Brain microvascular endothelial cell (primary cell): ENCODE results near the gene PITPNC1.

Experiments used
- DNase-seq: peaks from one replicate; pipeline ENCODE4 v3.0.0-alpha.2; 2020
- H3K27ac ChIP-seq: fragments of 250-450 bp; sonication (Bioruptor Pico); 2 replicates; pipeline ENCODE4 v1.5.1; 2020; ENCODE audit warnings: mild to moderate bottlenecking, moderate library complexity
- H3K27me3 ChIP-seq: fragments of 250-450 bp; sonication (Bioruptor Pico); replicated peaks from 2 replicates; pipeline ENCODE4 v1.5.1; 2020; ENCODE audit warnings: mild to moderate bottlenecking
- H3K36me3 ChIP-seq: fragments of 250-450 bp; sonication (Bioruptor Pico); replicated peaks from 2 replicates; pipeline ENCODE4 v1.5.1; 2020; ENCODE audit warnings: mild to moderate bottlenecking
- H3K4me3 ChIP-seq: 2 replicates; pipeline ENCODE4 v1.5.1; 2011; ENCODE audit warnings: low read depth, mild to moderate bottlenecking, control low read depth, low read length, moderate library complexity
- CTCF ChIP-seq: IDR thresholded peaks from 2 replicates; pipeline ENCODE4 v1.5.1; 2011; ENCODE audit warnings: low read depth, mild to moderate bottlenecking, moderate library complexity, low read length, control low read depth, inconsistent platforms; ENCODE audit errors: missing control alignments
- in situ Hi-C: cut with HindIII; loops from 2 replicates; pipeline ENCODE4 v1.10.0; 2017; ENCODE audit warnings: low sequenced_read_pairs, low pct_ligation_motif_present

The PITPNC1 gene

GRCh38 chr17:67687511-67687910 lies 310.4 kb downstream of the PITPNC1 start:
- no peak overlapping the region for H3K27ac ChIP-seq
- H3K4me3 ChIP-seq: no peak overlapping the region
- no peak for TF ChIP-seq CTCF
- in situ Hi-C loops: no loop called here
- DNase-seq: no peak
- no peaks in the 10 kb centered on the region for H3K27me3 ChIP-seq
- H3K36me3 ChIP-seq: no peaks in the 10 kb centered on the region

- Histone ChIP-seq H3K27me3 (no peaks in the 10 kb centered on the region), H3K36me3 (no peaks in the 10 kb centered on the region), H3K4me3 (no peak overlapping the region), H3K27ac (no peak overlapping the region)
- peak; percentile 64 for TF ChIP-seq CTCF
- in situ Hi-C loops: no loop called here
- DNase-seq: peak; percentile 68
Measured at GRCh38 chr17:67689534-67690177, 312.6 kb downstream of the PITPNC1 start.

GRCh38 chr17:67693811-67694210 lies 316.7 kb downstream of the PITPNC1 start:
- Histone ChIP-seq H3K4me3 (no peak overlapping the region), H3K27me3 (no peaks in the 10 kb centered on the region), H3K36me3 (no peaks in the 10 kb centered on the region), H3K27ac (no peak overlapping the region)
- no peak for DNase-seq
- in situ Hi-C loops: no loop called here
- no peak for TF ChIP-seq CTCF

GRCh38 chr17:67696347-67696746 lies 319.3 kb downstream of the PITPNC1 start:
- DNase-seq: no peak
- in situ Hi-C loops: no loop called here
- H3K36me3 ChIP-seq: no peaks in the 10 kb centered on the region
- H3K4me3 ChIP-seq: no peak overlapping the region
- TF ChIP-seq CTCF: no peak
- H3K27ac ChIP-seq: no peak overlapping the region
- H3K27me3 ChIP-seq: no peaks in the 10 kb centered on the region

- in situ Hi-C loops: no loop called here
- no peak for TF ChIP-seq CTCF
- H3K36me3 ChIP-seq: no peaks in the 10 kb centered on the region
Measured at GRCh38 chr17:67696853-67697498, 319.9 kb downstream of the PITPNC1 start.

More at GRCh38 chr17:67696853-67697498, 319.9 kb downstream of the PITPNC1 start:
- Histone ChIP-seq H3K27ac (no peak overlapping the region), H3K27me3 (no peaks in the 10 kb centered on the region), H3K4me3 (no peak overlapping the region)
- no peak for DNase-seq
